Mesenteric fat pad (tissue), 1 donor: ENCODE measurements around the gene PRDM1. TPM values are rescaled to one million over a fixed set of nuclear protein-coding genes. Genes with fewer than 3 reads are reported as not detected.

ENCODE experiments used
- total RNA-seq: library from RNA; stranded (reverse); fragmentation: NEBNext Ultra II Directional; extraction: Animal tissue kit (Norgen Biotek cat#: 25700); gene quantifications from one replicate; pipeline ENCODE4 v1.2.1, GENCODE V29; 2021
- donor health status: DM: yes; HTN: yes; CAD: no.

PRDM1 gene
- total RNA-seq, 1 donor from 2014 or later: 10.6 TPM

Other genes starting within 250 kb of the PRDM1 start
- 31.2 TPM for gene ATG5, start 239.4 kb downstream of the PRDM1 start, total RNA-seq